DMS53 (cell line): Measurements from ENCODE around the gene ELOA.
"Not testable (repeated sequence)": the region's sequence is repeated elsewhere in the genome, so short reads cannot be mapped to it uniquely, and the experiment has no call there.

Source experiments
- DNase-seq: peaks from one replicate; lab custom pipeline; 2025; lab: John Stamatoyannopoulos, UW

The ELOA gene

DNA sequence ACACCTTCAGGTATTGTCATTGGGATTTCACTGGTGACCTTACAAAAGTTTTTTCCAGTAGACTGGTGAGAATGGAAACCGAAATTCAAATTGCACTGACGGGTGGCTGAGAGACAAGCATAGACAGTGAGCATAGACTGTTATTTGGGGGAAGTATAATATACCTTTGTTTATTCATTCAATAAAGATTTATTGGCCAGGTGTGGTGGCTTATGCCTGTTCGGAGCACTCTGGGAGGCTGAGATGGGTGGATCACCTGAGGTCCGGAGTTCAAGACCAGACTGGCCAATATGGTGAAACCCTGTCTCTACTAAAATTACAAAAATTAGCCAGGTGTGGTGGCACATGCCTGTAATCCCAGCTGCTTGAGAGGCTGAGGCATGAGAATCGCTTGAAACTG is 10.0 kb upstream of the ELOA start:
- not testable (repeated sequence) for DNase-seq

DNA sequence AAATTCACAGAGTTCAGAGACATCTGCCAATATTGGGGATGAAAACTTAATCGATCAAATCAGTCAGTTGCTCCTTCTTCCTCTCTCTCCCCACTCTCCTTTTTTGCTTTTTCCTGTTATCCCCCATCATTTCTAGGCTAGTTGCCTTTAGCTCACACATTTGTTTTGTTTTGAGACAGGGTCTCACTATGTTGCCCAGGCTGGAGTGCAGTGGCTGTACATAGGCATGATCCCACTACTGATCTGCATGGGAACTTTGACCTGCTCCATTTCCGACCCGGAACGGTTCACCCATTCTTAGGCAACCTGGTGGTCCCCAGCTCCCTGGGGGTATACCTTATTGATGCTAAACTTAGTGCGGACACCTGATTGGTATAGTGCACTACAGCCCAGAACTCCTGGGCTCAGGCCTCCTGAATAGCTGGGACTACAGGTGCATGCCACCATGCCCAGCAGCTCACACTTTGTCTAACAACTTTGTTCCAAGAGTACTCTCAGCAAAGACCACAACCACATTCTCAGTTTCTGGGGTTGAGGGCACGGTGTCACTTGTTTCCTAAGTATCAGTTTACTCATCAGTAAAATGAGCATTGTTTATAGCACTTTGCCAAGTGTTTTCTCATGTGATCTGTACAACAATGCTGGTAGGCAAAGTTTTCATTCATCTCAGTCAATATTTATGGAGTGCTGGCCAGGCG is 6.7 kb upstream of the ELOA start:
- DNase-seq: no peak

DNA sequence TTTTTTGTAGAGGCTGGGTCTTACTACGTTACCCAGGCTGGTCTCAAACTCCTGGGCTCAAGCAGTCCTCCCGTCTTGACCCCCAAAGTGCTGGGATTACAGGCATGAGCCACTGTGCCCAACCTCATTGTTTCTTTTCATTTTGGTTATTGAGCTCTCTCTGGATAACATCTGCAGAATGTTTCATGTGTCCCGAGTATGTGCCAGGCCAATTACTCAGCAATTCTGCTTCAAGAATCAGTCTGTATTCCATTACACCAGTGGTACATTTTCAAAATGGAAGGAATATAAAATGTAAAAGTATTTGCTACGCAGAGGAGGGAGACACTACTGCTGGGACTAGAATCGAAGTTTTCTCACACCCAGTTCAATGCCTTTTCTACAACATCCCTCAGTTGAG is 1.7 kb upstream of the ELOA start:
- DNase-seq: no peak

- peak; percentile 72 for DNase-seq
Measured at GRCh38 chr1:23742670-23743286, 493 bp upstream of the ELOA start.

GRCh38 chr1:23745515-23745914 is 2.2 kb downstream of the ELOA start:
- peak; percentile 68 for DNase-seq

- no peak for DNase-seq
Measured at GRCh38 chr1:23748016-23748415, 4.7 kb downstream of the ELOA start.

DNA sequence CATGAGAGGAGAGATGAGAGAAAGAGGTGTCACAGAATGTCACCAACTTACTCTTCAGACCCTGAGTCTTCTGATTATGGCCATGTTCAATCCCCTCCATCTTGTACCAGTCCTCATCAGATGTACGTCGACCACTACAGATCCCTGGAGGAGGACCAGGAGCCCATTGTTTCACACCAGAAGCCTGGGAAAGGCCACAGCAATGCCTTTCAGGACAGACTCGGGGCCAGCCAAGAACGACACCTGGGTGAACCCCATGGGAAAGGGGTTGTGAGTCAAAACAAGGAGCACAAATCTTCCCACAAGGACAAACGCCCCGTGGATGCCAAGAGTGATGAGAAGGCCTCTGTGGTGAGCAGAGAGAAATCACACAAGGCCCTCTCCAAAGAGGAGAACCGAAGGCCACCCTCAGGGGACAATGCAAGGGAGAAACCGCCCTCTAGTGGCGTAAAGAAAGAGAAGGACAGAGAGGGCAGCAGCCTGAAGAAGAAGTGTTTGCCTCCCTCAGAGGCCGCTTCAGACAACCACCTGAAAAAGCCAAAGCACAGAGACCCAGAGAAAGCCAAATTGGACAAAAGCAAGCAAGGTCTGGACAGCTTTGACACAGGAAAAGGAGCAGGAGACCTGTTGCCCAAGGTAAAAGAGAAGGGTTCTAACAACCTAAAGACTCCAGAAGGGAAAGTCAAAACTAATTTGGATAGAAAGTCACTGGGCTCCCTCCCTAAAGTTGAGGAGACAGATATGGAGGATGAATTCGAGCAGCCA is 8.0 kb downstream of the ELOA start:
- peak; percentile 87 for DNase-seq

- DNase-seq: no peak
Measured at GRCh38 chr1:23751815-23752200, 8.5 kb downstream of the ELOA start.

- no peak for DNase-seq
Measured at GRCh38 chr1:23752909-23753308, 9.6 kb downstream of the ELOA start.

GRCh38 chr1:23756676-23757075 is 13.4 kb downstream of the ELOA start:
- DNase-seq: peak; percentile 31

DNA sequence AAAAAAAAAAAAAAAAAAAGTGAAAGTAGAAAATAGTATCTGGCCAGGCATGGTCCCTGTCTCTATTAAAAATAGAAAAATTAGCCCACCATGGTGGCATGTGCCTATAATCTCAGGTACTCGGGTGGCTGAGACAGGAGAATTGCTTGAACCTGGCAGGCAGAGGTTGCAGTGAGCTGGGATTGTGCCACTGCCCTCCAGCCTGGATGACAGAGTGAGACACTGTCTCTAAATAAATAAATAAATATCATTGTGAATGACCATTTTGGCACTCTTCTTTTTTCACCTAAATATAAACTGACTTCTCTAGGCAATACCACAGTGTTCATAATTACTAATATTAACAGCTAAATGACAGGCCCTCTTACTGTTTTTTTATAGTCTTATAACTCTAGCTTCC is 14.5 kb downstream of the ELOA start:
- no peak for DNase-seq

DNA sequence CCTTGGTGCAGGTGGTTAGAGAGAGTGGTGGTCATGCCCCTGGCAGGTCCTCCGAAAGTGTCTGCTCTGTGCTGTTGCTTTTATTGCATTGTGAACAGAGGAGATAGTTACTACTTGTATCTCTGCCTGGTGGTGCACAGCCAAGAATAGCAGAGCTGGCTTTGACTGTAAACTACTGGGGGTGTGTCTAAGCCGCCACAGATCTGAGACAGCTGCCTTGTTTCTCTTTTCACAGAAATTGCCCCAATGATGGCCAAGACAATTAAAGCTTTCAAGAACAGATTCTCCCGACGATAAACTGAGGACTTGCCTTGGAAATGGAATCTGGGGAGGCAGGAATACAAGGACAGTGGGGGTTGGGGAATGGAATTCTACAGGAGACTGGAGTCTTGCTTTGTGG is 16.0 kb downstream of the ELOA start:
- no peak for DNase-seq

GRCh38 chr1:23763041-23763577 is 19.8 kb downstream of the ELOA start:
- DNase-seq: peak; percentile 15

DNA sequence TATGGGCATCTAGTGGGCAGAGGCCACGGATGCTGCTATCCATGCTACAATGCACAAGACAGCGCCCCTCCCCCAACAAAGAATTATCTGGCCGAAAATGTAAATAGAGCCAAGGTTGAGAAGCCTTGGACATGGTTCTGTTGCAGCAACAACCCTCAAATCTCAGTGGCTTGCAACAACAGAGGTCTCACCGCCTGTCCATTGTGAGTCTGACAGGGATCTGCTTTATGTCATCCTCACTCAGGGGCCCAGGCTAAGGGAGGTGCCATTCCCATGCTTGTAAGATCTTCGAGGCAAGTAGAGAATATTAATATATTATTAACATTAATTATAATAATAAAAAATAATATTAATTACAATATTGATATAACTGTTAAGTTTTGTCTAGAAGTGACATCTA is 25.5 kb downstream of the ELOA start:
- no peak for DNase-seq

GRCh38 chr1:23772049-23772853 is 29.0 kb downstream of the ELOA start:
- peak; percentile 90 for DNase-seq

DNA sequence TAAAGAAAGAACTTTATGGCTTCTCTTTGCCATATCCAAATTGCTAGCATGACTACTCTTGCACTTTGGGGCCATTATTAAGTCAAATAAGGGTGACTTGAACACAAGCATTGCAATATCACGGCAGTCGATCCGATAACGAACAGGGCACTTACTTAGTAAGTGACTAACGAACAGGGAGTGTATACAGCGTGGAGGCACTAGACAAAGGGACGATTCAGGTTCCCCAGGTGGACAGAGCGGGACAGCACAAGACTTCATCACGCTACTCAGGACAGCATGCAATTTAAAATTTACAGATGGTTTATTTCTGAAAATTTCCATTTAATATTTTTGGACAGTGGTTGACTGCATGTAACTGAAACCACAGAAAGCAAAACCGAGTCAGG is 29.6 kb downstream of the ELOA start:
- no peak for DNase-seq

DNA sequence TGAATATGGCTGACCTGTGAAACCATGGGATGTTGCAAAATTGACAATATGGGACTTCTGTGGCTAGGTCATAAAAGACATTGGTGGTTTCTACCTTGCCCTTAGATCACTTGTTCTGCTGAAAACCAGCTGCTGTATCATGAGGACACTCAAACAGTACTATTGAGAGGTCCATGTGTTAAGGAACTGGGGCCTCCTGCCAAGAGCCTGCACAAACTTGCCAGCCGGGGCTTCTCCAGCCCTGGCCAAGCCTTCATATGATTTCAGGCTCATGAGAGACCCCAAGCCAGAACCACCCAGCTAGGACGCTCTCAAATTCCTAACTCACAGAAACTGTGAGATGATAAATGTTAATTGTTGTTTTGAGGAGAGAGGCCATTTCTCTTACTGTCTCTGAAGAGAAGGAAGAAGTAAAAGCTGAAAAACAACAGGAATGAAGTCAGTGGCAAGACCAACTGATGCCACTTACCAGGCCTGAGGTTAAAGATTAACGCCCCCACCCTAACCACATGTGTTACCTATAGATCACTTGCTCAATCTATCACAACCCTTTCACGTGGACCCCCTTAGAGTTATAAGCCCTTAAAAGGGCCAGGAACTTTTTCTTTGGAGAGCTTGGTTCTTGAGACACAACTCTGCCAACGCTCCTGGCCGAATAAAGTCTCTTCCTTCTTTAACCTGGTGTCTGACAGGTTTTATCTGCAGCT is 31.1 kb downstream of the ELOA start:
- no peak for DNase-seq

GRCh38 chr1:23776217-23776616 is 32.9 kb downstream of the ELOA start:
- no peak for DNase-seq

GRCh38 chr1:23777979-23778814 is 34.9 kb downstream of the ELOA start, which contains the start of gene PITHD1:
PITHD1 (plus strand) TSS chr1:23778418; CDS start chr1:23778516, 98 bp downstream.
- DNase-seq: peak; percentile 95

DNA sequence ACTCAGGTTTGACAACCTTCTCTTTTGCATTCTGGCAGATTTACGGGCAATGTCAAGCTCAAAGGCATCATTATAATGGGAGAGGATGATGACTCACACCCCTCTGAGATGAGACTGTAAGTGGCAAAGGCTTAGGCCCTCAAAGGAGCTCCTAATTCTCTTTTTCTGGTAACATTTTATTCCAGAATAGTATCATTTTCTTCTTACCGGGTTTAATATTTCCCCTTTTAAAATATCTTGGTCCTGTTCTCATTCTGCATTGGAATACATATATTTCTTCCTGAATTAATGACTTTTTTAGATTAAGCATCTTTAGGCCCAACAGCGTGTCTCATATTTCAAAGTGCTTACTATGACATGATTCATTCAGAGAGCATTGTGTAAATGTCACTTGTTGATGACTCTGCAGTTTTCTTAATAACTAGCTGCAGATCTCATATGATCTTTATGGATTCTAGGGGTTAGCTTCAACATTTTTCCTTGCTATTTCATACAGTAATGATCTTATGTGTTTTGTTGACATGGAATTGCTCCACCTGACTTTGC is 36.6 kb downstream of the ELOA start:
- DNase-seq: peak; percentile 82
